Cerebellar nuclear complex (tissue), 1 donor: ENCODE data around the gene CCDC8.
"Not testable (repeated sequence)": the region's sequence is repeated elsewhere in the genome, so short reads cannot be mapped to it uniquely, and the experiment has no call there.

ENCODE experiments used
- DNase-seq, 2 experiments: peaks; one replicate each; lab custom pipeline; 2025; lab: John Stamatoyannopoulos, UW

The CCDC8 gene

GRCh38 chr19:46413262-46414031 lies at the start of gene CCDC8:
Gene CCDC8 (minus strand): TSS chr19:46413564. CDS start chr19:46412810, 754 bp downstream.
- no peak for DNase-seq

- DNase-seq = no peak
These were observed 48.2 kb upstream of the CCDC8 start for GRCh38 chr19:46461537-46461936.

- DNase-seq = no peak
These were observed 47.6 kb upstream of the CCDC8 start for GRCh38 chr19:46460981-46461380.

GRCh38 chr19:46460055-46460454 lies 46.7 kb upstream of the CCDC8 start:
- no peak for DNase-seq

GRCh38 chr19:46456930-46457329 lies 43.6 kb upstream of the CCDC8 start:
- no peak for DNase-seq

- no peak for DNase-seq
These were observed 40.9 kb upstream of the CCDC8 start for GRCh38 chr19:46454244-46454643.

GRCh38 chr19:46453661-46454060 lies 40.3 kb upstream of the CCDC8 start:
- no peak for DNase-seq

- DNase-seq = no peak
These were observed 38.8 kb upstream of the CCDC8 start for GRCh38 chr19:46452186-46452585.

- DNase-seq = no peak
These were observed 38.0 kb upstream of the CCDC8 start for GRCh38 chr19:46451352-46451751.

- no peak for DNase-seq
These were observed 37.4 kb upstream of the CCDC8 start for GRCh38 chr19:46450737-46451136.

- no peak for DNase-seq
These were observed 35.9 kb upstream of the CCDC8 start for GRCh38 chr19:46449228-46449627.

- no peak for DNase-seq
These were observed 35.2 kb upstream of the CCDC8 start for GRCh38 chr19:46448601-46449000.

- DNase-seq = no peak
These were observed 34.5 kb upstream of the CCDC8 start for GRCh38 chr19:46447824-46448223.

- no peak for DNase-seq
These were observed 33.6 kb upstream of the CCDC8 start for GRCh38 chr19:46447006-46447405.

- DNase-seq = no peak
These were observed 32.7 kb upstream of the CCDC8 start for GRCh38 chr19:46446021-46446420.

GRCh38 chr19:46442808-46443450 lies 29.6 kb upstream of the CCDC8 start:
- no peak for DNase-seq

- no peak for DNase-seq
These were observed 28.5 kb upstream of the CCDC8 start for GRCh38 chr19:46441866-46442265.

GRCh38 chr19:46435689-46436088 lies 22.3 kb upstream of the CCDC8 start:
- DNase-seq = not testable (repeated sequence)

GRCh38 chr19:46435009-46435408 lies 21.6 kb upstream of the CCDC8 start:
- DNase-seq = no peak

- DNase-seq = not testable (repeated sequence)
These were observed 20.1 kb upstream of the CCDC8 start for GRCh38 chr19:46433470-46433869.

- DNase-seq = no peak
These were observed 18.5 kb upstream of the CCDC8 start for GRCh38 chr19:46431824-46432223.

GRCh38 chr19:46429999-46430398 lies 16.6 kb upstream of the CCDC8 start:
- no peak for DNase-seq
